ENCODE data around the gene PCSK1N.

- no peak for TF ChIP-seq CTCF (conservative IDR thresholded peaks at IDR 0.05 in 1 of 2, IDR thresholded peaks at IDR 0.05 in 1 of 2; ENCODE audit: extremely low read depth in 1 of 2, insufficient read depth in 1 of 2, low read depth in 1 of 2, low read length in 2 of 2)
- no peak for TF ChIP-seq EZH2 (IDR thresholded peaks at IDR 0.05; ENCODE audit: borderline replicate concordance, low read length)
Observed at GRCh38 chrX:48786341-48786800, 49.0 kb downstream of the PCSK1N start, which contains the start of gene GATA1.

Measured in mammary epithelial cell (primary cell).